AG09309 (cell line): ENCODE measurements around the gene ZNF436.

Experiments
- DNase-seq: peaks from one replicate; pipeline ENCODE4 v3.0.0-alpha.2; 2010; ENCODE audit warnings: low read depth
- H3K4me3 ChIP-seq: 2 replicates; pipeline ENCODE4 v1.5.1; 2011; ENCODE audit warnings: mild to moderate bottlenecking, low read depth, low read length, moderate library complexity; ENCODE audit not compliant: control insufficient read depth
- TF ChIP-seq, protein P1 (sequence below): IDR thresholded peaks from 2 replicates; pipeline ENCODE4 v1.5.1; 2011; ENCODE audit warnings: mild to moderate bottlenecking, low read depth, low read length, inconsistent platforms; ENCODE audit not compliant: insufficient read depth, control insufficient read depth; ENCODE audit errors: missing control alignments

ZNF436 gene

DNA sequence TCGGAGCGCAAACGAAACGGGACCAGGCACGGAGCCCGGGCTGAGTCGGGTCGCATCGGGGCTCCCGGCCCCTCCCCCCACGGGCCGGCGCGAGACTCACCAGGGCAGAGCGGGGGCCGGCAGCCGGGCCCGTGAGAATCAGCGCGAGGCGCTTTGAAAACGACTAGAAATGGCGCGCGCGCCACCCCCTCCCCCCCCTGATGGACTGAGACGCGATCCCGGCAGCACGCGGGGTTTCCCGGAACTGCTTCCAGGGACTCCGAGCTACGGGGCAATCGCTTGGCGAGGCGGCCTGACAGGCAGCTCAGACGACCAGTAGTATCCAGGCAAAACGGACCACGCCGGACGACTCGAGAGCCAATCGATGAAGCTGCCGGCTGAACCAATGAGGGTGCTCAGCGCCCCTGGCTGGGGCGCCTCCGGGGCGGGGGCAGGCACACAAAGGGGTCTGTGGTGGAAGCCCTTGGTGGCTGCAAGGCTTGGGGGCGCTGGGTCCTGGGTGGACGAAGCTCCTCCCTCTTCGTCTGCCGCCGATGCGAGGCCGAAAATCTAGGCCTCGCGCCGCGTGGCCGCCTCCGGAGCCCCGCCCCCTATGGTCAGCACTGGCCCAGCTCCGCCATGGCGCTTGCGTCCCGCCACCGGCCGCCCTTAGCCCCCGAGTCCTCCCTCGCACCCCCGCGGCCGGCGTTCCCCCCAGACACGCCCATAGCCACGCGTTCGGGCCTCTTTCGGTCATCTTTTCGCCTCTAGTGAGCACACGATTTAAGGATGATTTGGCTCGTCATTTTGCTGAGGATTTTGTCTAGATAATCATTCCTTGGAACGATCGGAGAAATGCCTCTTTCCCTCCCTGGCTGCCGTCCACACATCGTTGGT is 25.3 kb downstream of the ZNF436 start, which contains the start of gene HNRNPR:
Gene HNRNPR (minus strand): TSS at position 174 of the 876 bp plus-strand sequence. CDS start 3,276 bp downstream, outside the sequence.
- peak; percentile 100 for DNase-seq
- TF ChIP-seq, protein P1, sequence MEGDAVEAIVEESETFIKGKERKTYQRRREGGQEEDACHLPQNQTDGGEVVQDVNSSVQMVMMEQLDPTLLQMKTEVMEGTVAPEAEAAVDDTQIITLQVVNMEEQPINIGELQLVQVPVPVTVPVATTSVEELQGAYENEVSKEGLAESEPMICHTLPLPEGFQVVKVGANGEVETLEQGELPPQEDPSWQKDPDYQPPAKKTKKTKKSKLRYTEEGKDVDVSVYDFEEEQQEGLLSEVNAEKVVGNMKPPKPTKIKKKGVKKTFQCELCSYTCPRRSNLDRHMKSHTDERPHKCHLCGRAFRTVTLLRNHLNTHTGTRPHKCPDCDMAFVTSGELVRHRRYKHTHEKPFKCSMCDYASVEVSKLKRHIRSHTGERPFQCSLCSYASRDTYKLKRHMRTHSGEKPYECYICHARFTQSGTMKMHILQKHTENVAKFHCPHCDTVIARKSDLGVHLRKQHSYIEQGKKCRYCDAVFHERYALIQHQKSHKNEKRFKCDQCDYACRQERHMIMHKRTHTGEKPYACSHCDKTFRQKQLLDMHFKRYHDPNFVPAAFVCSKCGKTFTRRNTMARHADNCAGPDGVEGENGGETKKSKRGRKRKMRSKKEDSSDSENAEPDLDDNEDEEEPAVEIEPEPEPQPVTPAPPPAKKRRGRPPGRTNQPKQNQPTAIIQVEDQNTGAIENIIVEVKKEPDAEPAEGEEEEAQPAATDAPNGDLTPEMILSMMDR = no peak
- peak within 1 kb of the TSS; percentile 71 for H3K4me3 ChIP-seq

DNA sequence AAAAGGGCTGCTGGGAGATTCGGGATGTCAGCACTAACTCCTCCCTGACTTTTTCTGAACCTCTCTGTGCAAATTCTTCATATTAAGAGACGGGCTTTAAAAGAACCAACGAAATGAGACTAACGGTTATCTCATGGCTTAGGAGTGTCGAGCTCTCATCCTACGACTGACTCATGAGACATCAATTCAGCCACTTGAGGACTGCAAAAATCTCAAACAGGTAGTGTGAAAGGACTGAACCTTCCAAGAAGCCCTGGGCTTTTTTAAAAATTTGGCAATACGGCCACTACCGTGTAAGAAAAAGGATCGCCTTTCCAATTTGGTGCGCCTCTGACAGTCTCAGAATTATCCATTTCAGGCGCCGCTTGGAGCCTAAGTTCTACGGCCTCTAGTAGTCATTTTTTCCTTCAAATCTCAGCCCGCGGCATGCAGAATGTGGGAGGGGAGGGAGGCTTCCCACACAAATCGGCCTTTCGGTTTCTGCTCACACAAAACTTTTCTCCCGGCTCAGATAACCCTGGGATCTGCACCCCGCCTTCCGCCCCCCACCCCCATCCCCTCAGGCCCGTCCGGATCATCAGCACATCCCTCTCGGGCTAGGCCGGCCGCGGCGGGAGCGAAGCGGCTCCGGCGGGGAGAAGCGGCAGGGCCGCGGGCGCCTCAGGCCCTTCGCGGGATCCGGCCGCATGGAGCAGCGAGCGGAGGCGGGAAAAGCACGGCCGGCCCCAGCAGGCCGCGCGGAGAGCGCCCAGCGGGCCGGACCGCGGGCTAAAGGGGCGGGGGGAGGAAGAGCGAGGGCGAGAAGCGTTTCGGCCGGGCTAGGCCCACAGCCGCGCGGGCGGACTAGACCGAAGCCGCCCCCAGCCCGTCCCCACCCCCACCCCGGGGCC is 26.2 kb downstream of the ZNF436 start:
- peak overlapping the region; percentile 71 for H3K4me3 ChIP-seq
- TF ChIP-seq, protein P1 = no peak
- DNase-seq = no peak

DNA sequence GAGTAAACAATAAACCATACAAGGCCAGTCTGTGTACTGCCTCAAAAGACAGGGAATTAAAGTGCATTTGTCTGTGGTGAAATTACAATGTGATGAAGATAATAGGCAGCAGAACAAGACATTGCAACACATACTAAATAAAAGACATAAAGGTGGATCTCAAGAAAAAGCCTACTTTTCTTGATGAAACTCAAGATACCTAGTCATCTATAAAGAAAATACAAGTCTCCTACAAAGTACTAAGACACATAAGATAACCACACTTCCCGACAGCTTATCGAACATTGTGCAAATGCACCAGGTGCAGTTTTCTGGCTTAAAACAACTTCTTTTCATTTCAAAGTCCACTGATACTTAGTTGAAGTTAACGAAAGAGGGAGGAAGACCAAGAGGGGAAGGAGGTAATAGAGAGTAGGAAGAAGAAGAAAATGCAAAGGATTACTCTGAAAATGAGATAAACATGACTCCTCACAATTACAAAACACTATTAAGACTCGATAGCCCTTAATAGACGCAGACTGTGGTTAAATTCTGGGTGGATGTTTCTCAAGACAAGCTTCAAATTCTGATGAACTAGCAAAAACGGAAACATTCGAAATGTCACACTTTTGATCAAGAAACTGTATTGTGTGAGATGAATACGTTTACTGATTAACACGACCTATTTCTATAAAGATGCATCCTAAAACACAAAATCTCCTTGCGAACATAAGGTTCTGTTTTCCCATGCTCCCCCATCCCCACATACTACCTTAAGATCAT is 27.5 kb downstream of the ZNF436 start:
- peak overlapping the region; percentile 71 for H3K4me3 ChIP-seq
- TF ChIP-seq, protein P1 = no peak
- no peak for DNase-seq

DNA sequence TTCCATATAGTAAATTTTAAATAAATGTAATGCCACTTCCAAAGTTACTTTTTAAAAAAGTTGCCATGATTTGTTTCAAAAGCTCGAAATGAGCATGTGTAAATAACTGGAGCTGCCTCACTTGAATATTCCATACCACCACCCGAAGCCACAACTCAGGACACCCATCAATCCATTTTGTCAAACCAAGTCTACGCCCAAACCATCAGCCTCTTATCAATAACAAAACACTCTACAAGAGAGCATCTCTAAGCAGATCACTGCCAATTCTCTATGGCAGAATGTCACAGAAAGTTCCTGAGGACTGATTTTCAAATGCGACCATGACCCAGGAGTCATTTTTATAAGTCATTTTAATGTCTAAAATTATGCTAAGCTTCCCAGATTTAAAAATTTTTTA is 30.0 kb downstream of the ZNF436 start:
- no peak overlapping the region for H3K4me3 ChIP-seq
- TF ChIP-seq, protein P1 = no peak
- DNase-seq = no peak

DNA sequence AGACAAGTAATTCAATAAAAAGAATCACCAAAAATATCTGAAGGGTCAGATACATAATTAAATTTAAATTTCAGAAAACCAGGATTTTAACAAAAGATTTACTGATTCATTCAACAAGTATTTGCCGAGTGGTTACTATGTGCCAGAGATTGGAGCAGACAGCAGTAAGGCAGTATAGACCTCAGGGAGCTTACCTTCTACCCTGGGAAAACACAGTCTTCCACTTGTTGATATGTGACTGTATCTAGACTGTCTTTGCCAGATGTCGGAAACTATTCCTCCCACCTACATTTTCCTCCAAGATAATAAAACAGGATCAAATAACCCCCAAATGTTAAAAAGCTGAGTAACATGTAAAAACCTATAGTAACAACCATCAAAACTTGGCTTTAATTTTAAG is 31.8 kb downstream of the ZNF436 start:
- no peak overlapping the region for H3K4me3 ChIP-seq
- TF ChIP-seq, protein P1 = no peak
- DNase-seq = no peak

DNA sequence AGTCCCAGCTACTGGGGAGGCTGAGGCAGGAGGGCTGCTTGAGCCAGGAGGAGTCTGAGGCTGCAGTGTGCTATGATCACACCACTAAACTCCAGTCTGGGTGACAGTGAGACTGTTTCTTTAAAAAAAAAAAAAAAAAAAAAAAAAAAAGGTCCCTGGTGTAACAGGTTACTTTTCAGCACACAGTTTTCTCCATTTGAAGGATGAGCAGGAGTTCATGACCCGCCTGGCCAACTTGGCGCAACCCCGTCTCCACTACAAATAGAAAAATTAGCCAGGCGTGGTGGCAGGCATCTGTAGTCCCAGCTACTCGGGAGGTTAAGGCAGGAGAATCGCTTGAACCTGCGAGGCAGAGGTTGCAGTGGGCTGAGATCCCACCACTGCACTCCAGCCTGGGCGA is 37.9 kb downstream of the ZNF436 start:
- H3K4me3 ChIP-seq = no peak overlapping the region
- no peak for DNase-seq
- TF ChIP-seq, protein P1 = no peak
